ENCODE measurements around the gene VAV1. TPM values are rescaled to one million over a fixed set of nuclear protein-coding genes. Genes with fewer than 3 reads are reported as not detected.

The VAV1 gene
- total and polyA plus RNA-seq, 2 donors (not counting 3 experiments of a cell fraction or from before 2014, with no cell fraction given), result not detected

DNA sequence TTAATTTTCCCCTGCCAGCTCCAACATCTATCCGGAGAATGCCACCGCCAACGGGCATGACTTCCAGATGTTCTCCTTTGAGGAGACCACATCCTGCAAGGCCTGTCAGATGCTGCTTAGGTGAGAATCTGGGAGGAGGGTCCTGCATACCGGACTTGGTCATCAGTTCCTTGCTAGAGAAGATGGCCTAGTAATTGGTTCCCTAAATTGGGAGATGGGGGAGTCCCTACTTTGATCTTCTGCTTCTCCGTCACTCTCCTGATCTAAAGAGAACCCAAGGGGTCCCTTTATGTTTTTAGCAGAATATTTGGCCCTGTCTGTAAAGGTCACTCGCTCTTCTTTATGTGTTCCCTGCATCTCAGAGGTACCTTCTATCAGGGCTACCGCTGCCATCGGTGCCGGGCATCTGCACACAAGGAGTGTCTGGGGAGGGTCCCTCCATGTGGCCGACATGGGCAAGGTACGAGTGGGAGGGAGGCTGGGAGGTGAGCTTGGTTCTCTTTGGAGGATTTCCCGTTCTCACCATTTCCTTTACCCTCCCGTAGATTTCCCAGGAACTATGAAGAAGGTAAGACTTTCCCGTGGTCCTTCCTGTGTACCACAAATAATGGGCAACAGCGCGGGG lies 60.8 kb downstream of the VAV1 start:
- H2AFZ ChIP-seq (ENCODE audit: low read depth, low read length), result no peak overlapping the region
- POLR2A ChIA-PET, result no interaction called here
- H4K20me1 ChIP-seq (replicated peaks; ENCODE audit: control insufficient read depth, extremely low read depth, insufficient read depth, low read length), result no peaks in the 10 kb centered on the region
- no peaks in the 10 kb centered on the region for H3K9me3 ChIP-seq (replicated peaks; ENCODE audit: control insufficient read depth, insufficient read depth, low read length)
- H3K27ac ChIP-seq (ENCODE audit: insufficient read depth, low read depth, low read length), result no peak overlapping the region
- intact Hi-C loops (cut with micrococcal nuclease) (no loop called here), dilution Hi-C loops (cut with MboI; ENCODE audit: extremely low pct_ligation_motif_present, low sequenced_read_pairs) (no loop called here)
- BruUV-seq (replicated peaks), result no TSS peak
- H3K79me2 ChIP-seq (ENCODE audit: control insufficient read depth, insufficient read depth, low read length), result no peaks in the 10 kb centered on the region
- FAIRE-seq (no peak), DNase-seq (ENCODE audit: low read depth, low spot score) (no peak)
- H3K4me3 ChIP-seq (replicated peaks in 1 of 3; ENCODE audit: insufficient read depth in 1 of 3, low read depth in 1 of 3, low read length in 3 of 3), result no peak overlapping the region
- no peaks in the 10 kb centered on the region for H3K27me3 ChIP-seq (ENCODE audit: control insufficient read depth in 2 of 2, insufficient read depth in 2 of 2, low read length in 2 of 2)
- no peaks in the 10 kb centered on the region for H3K4me1 ChIP-seq (ENCODE audit: control insufficient read depth, extremely low read depth, insufficient read depth, low read length)
- H3K9me1 ChIP-seq (replicated peaks; ENCODE audit: control insufficient read depth, extremely low read depth, insufficient read depth, low read length), result no peaks in the 10 kb centered on the region
- no peak for TF ChIP-seq EZH2 (IDR thresholded peaks at IDR 0.05; ENCODE audit: borderline replicate concordance, low read depth, low read length, severe bottlenecking)
- no peak for TF ChIP-seq POLR2AphosphoS5 (IDR thresholded peaks at IDR 0.05; ENCODE audit: insufficient read depth, low read depth, low read length)
- TF ChIP-seq POLR2A (IDR thresholded peaks at IDR 0.05; ENCODE audit: low read depth, low read length), result no peak
- no peak for TF ChIP-seq MYC (IDR thresholded peaks at IDR 0.05; ENCODE audit: low read depth, low read length)
- TF ChIP-seq FOS (IDR thresholded peaks at IDR 0.05; ENCODE audit: borderline replicate concordance, insufficient read depth, low read length), result no peak
- TF ChIP-seq, protein P1, sequence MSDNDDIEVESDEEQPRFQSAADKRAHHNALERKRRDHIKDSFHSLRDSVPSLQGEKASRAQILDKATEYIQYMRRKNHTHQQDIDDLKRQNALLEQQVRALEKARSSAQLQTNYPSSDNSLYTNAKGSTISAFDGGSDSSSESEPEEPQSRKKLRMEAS (IDR thresholded peaks at IDR 0.05; ENCODE audit: insufficient read depth, insufficient read length), result no peak
- no peak for TF ChIP-seq JUN (IDR thresholded peaks at IDR 0.05; ENCODE audit: borderline replicate concordance, insufficient read depth, insufficient read length, low read depth)
- TF ChIP-seq GATA2 (IDR thresholded peaks at IDR 0.05; ENCODE audit: insufficient read depth, insufficient read length, low read depth, low read length), result no peak
- TF ChIP-seq, protein P2, sequence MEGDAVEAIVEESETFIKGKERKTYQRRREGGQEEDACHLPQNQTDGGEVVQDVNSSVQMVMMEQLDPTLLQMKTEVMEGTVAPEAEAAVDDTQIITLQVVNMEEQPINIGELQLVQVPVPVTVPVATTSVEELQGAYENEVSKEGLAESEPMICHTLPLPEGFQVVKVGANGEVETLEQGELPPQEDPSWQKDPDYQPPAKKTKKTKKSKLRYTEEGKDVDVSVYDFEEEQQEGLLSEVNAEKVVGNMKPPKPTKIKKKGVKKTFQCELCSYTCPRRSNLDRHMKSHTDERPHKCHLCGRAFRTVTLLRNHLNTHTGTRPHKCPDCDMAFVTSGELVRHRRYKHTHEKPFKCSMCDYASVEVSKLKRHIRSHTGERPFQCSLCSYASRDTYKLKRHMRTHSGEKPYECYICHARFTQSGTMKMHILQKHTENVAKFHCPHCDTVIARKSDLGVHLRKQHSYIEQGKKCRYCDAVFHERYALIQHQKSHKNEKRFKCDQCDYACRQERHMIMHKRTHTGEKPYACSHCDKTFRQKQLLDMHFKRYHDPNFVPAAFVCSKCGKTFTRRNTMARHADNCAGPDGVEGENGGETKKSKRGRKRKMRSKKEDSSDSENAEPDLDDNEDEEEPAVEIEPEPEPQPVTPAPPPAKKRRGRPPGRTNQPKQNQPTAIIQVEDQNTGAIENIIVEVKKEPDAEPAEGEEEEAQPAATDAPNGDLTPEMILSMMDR (IDR thresholded peaks at IDR 0.05; ENCODE audit: extremely low read depth in 1 of 2, insufficient read depth in 1 of 2, low read depth in 1 of 2, low read length in 2 of 2), result no peak
- H3K4me2 ChIP-seq (ENCODE audit: insufficient read depth, low read length), result no peak overlapping the region
- CTCF ChIA-PET, result interaction anchor here (1.1 kb wide), 1 partner anchor 17 kb away, joined by 3 read pairs; no protein-coding TSS in a partner anchor
- H3K9ac ChIP-seq (replicated peaks; ENCODE audit: extremely low read depth, insufficient read depth, low read length), result no peak overlapping the region
- H3K36me3 ChIP-seq (ENCODE audit: control insufficient read depth in 2 of 2, extremely low read depth in 1 of 2, insufficient read depth in 2 of 2, low read length in 2 of 2), result no peaks in the 10 kb centered on the region
